ENCODE results near the gene CACNA2D3.

Gene CACNA2D3

DNA sequence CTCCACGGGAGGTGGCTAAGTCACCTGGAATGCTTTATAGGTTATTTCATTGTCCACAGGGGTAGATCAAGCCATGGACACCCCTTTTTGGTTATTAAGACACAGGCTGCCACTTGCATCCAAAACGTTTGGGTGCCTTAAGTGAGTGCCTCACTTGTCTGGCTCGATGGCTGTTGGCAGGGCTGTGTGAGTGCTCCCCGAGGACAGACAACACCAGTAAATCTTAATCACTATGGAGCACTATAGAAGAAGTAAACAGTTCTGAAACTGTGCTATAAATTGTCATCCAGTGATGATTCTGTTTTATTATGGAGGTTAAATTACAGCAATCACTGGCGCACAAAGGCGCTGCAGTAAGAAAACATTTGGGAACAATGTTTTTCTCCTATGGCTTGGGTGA lies 215.5 kb downstream of the CACNA2D3 start:
- no peak for TF ChIP-seq EZH2 (optimal IDR thresholded peaks at IDR 0.05; ENCODE audit: low read depth, low read length)
- TF ChIP-seq EZH2phosphoT487 (IDR thresholded peaks at IDR 0.05; ENCODE audit: low read length), result no peak
- TF ChIP-seq, protein P1, sequence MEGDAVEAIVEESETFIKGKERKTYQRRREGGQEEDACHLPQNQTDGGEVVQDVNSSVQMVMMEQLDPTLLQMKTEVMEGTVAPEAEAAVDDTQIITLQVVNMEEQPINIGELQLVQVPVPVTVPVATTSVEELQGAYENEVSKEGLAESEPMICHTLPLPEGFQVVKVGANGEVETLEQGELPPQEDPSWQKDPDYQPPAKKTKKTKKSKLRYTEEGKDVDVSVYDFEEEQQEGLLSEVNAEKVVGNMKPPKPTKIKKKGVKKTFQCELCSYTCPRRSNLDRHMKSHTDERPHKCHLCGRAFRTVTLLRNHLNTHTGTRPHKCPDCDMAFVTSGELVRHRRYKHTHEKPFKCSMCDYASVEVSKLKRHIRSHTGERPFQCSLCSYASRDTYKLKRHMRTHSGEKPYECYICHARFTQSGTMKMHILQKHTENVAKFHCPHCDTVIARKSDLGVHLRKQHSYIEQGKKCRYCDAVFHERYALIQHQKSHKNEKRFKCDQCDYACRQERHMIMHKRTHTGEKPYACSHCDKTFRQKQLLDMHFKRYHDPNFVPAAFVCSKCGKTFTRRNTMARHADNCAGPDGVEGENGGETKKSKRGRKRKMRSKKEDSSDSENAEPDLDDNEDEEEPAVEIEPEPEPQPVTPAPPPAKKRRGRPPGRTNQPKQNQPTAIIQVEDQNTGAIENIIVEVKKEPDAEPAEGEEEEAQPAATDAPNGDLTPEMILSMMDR (IDR thresholded peaks at IDR 0.05; ENCODE audit: low read length), result no peak
- Histone ChIP-seq H2AFZ (ENCODE audit: low read length) (no peak overlapping the region), H3K9me3 (replicated peaks; ENCODE audit: insufficient read depth, low read length) (no peaks in the 10 kb centered on the region), H3K4me2 (ENCODE audit: low read depth, low read length) (no peak overlapping the region), H3K27ac (ENCODE audit: low read length) (no peak overlapping the region), H3F3A (ENCODE audit: insufficient read depth, low read length) (no peaks in the 10 kb centered on the region), H3K36me3 (replicated peaks; ENCODE audit: insufficient read depth, low read length) (no peaks in the 10 kb centered on the region), H3K27me3 (replicated peaks; ENCODE audit: insufficient read depth, low read length) (no peaks in the 10 kb centered on the region), H4K20me1 (ENCODE audit: insufficient read depth, low read length) (no peaks in the 10 kb centered on the region), H3K4me3 (ENCODE audit: low read length) (no peak overlapping the region), H3K79me2 (ENCODE audit: low read length) (no peaks in the 10 kb centered on the region), H3K9me2 (replicated peaks; ENCODE audit: insufficient read depth, low read length) (no peaks in the 10 kb centered on the region), H3K4me1 (ENCODE audit: low read length) (no peaks in the 10 kb centered on the region), H3K9ac (ENCODE audit: low read length) (no peak overlapping the region)
- no peak for DNase-seq

DNA sequence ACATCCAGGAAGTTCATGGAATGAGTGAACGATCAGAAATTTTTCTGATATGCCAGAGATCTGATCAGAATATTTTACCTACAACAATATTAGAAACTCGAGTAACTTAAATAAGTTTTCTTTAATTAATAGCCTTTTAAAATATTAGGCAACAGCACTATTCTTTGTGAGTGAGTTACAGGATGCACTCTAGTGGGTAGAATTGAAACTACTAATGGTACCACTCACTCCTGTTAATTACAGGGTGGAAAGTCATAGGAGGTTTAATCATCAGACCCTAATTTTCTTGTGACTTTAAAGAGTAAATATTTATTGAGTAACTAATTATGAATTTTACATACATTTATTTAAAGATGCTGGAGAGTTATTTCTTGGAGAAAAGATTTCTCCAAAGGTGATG lies 217.3 kb downstream of the CACNA2D3 start:
- no peak overlapping the region for H3K4me2 ChIP-seq (ENCODE audit: low read depth, low read length)
- no peaks in the 10 kb centered on the region for H3K9me2 ChIP-seq (replicated peaks; ENCODE audit: insufficient read depth, low read length)
- H3K4me1 ChIP-seq (ENCODE audit: low read length), result no peaks in the 10 kb centered on the region
- no peak overlapping the region for H3K27ac ChIP-seq (ENCODE audit: low read length)
- no peaks in the 10 kb centered on the region for H4K20me1 ChIP-seq (ENCODE audit: insufficient read depth, low read length)
- no peaks in the 10 kb centered on the region for H3K36me3 ChIP-seq (replicated peaks; ENCODE audit: insufficient read depth, low read length)
- no peaks in the 10 kb centered on the region for H3K27me3 ChIP-seq (replicated peaks; ENCODE audit: insufficient read depth, low read length)
- TF ChIP-seq EZH2 (optimal IDR thresholded peaks at IDR 0.05; ENCODE audit: low read depth, low read length) (no peak), EZH2phosphoT487 (IDR thresholded peaks at IDR 0.05; ENCODE audit: low read length) (no peak)
- TF ChIP-seq, protein P1 (IDR thresholded peaks at IDR 0.05; ENCODE audit: low read length), result no peak
- H3K79me2 ChIP-seq (ENCODE audit: low read length), result no peaks in the 10 kb centered on the region
- H3K9me3 ChIP-seq (replicated peaks; ENCODE audit: insufficient read depth, low read length), result no peaks in the 10 kb centered on the region
- no peak overlapping the region for H3K4me3 ChIP-seq (ENCODE audit: low read length)
- no peak for DNase-seq
- H3F3A ChIP-seq (ENCODE audit: insufficient read depth, low read length), result no peaks in the 10 kb centered on the region
- H3K9ac ChIP-seq (ENCODE audit: low read length), result no peak overlapping the region
- H2AFZ ChIP-seq (ENCODE audit: low read length), result no peak overlapping the region

DNA sequence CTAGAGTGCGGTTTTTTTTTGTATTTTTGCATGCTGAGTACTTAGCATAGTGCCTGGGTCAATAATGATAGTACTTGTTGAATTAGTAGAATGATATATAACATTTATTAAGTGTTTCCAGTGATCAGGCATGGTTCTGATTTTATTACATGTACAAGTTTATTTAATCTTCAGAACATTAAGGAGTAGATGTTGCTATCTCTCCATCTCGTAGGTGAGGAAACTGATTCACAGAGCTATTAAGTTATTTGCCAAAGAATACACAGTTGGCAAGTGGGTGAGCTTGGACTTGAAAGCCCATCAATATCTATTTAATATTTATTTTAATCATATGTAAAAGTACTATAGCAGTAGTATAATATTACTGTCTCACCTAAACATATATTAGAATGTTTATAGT lies 219.5 kb downstream of the CACNA2D3 start:
- Histone ChIP-seq H4K20me1 (ENCODE audit: insufficient read depth, low read length) (no peaks in the 10 kb centered on the region), H2AFZ (ENCODE audit: low read length) (no peak overlapping the region), H3K4me1 (ENCODE audit: low read length) (no peaks in the 10 kb centered on the region), H3K9ac (ENCODE audit: low read length) (no peak overlapping the region), H3K9me3 (replicated peaks; ENCODE audit: insufficient read depth, low read length) (no peaks in the 10 kb centered on the region), H3K4me2 (ENCODE audit: low read depth, low read length) (no peak overlapping the region), H3K9me2 (replicated peaks; ENCODE audit: insufficient read depth, low read length) (no peaks in the 10 kb centered on the region), H3K79me2 (ENCODE audit: low read length) (no peaks in the 10 kb centered on the region), H3K4me3 (ENCODE audit: low read length) (no peak overlapping the region), H3F3A (ENCODE audit: insufficient read depth, low read length) (no peaks in the 10 kb centered on the region), H3K27me3 (replicated peaks; ENCODE audit: insufficient read depth, low read length) (no peaks in the 10 kb centered on the region), H3K36me3 (replicated peaks; ENCODE audit: insufficient read depth, low read length) (no peaks in the 10 kb centered on the region), H3K27ac (ENCODE audit: low read length) (no peak overlapping the region)
- TF ChIP-seq, protein P1 (IDR thresholded peaks at IDR 0.05; ENCODE audit: low read length), result no peak
- no peak for TF ChIP-seq EZH2phosphoT487 (IDR thresholded peaks at IDR 0.05; ENCODE audit: low read length)
- TF ChIP-seq EZH2 (optimal IDR thresholded peaks at IDR 0.05; ENCODE audit: low read depth, low read length), result no peak
- no peak for DNase-seq
